ENCODE results near the gene IFNA10.
"Not testable (repeated sequence)": the region's sequence is repeated elsewhere in the genome, so short reads cannot be mapped to it uniquely, and the experiment has no call there.

IFNA10 gene

DNA sequence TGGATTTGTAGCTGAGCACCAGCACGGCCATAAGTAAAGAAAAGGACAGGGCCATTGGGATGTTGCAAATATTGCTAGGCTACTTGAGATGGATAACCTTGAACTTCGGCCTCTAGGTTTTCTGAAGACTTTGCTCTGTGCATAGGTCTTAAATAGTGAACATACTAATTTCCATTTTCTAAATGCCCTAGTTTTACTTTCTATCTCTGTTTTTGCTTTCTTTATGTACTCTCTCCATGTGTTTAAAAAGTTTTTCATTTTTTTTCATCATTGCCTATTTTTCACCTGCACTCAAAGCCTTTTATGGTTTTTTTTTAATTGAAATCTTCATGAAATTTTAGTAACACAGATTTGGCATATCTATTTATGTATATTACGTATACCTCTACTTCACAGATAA lies at the start of gene IFNA10:
Gene IFNA10, minus strand, starts transcription at position 101 of the 400 bp plus-strand sequence. Its CDS starts 46 bp downstream, at position 55.
- H3K27ac Mint-ChIP-seq; H3K4me3 Mint-ChIP-seq; H3K4me1 Mint-ChIP-seq (ENCODE audit: low read depth); H3K36me3 Mint-ChIP-seq (ENCODE audit: low read depth); H3K9me3 Mint-ChIP-seq: not testable (repeated sequence)
- H3K27me3 Mint-ChIP-seq, result peaks cover 17% of the 10 kb centered on the region

DNA sequence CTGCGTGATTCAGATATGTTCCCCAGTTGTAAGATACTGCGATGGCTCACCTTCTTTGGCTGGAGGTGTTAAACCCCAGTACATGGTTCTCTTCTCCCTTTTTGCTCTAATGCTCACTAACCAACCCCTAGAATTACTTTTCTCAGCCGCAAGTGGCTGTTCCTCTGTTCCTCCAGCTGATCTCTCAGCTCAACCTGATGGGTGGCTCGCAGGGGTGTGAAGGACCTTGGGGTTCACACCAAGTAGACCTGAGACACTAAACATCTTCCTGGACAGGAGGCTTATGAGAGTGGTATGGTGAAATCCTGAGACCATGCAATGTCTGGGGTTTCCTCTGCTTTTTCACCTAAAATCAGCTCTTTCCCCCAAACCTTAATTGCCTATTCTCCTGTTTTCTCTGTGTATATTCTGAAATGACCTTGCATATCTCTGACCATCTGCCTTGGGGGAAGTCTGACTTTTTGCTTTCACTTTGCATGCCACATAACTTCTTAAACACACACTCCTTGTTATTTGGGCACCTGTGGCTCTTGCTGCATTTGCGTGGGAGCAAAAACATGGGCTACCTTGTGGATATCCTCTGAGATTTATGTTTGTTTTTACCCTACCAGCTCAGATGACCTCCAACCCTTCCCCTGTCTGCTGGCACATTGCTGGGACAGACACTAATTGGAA lies 48.7 kb upstream of the IFNA10 start:
- no peak overlapping the region for H3K27ac Mint-ChIP-seq

DNA sequence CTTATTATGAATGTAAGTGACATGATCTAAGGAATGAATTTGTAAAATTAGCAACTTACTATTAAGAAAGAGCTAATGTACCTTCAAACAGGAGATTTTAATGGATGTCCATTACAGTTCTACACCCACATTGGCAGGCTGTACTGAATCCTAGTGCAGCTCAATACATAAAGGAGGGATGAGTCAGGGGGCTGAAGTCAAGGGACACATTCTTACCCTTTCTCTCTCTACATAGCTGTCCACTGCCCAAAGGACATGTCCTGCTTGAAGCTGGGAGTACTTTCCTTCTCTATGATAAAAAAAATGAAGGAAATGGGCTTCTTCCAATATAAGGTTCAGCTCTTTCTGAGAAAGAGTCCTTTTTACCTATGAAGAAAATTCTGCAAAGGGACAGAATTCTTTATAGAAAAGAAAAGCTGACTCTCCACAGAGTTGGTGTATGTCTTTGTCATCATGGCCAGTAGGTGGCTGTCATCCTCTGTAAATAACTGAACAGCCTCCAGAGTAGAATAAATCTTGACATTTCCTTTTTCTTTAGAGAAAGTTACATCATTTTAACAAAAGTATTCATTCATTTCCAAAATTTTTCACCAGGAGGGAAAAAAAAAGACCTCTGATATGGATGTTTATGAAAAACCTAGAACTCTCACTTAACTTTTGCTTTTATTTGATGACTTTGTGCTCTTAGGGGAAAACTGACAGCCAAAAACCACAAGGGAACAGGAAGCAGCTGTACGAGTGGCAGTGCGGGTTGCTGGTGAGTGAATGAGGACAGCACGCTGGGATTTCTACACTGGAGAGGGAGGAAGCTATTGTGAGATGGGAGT lies 46.0 kb upstream of the IFNA10 start:
- no peak overlapping the region for H3K4me3 Mint-ChIP-seq
- H3K27ac Mint-ChIP-seq, result no peak overlapping the region
- peaks cover 16% of the 10 kb centered on the region for H3K27me3 Mint-ChIP-seq
- no peaks in the 10 kb centered on the region for H3K36me3 Mint-ChIP-seq (ENCODE audit: low read depth)
- H3K4me1 Mint-ChIP-seq (ENCODE audit: low read depth), result peaks cover 5% of the 10 kb centered on the region
- H3K9me3 Mint-ChIP-seq, result no peaks in the 10 kb centered on the region

More for the DNA sequence above, 48.7 kb upstream of the IFNA10 start:
- no peaks in the 10 kb centered on the region for H3K36me3 Mint-ChIP-seq (ENCODE audit: low read depth)
- no peaks in the 10 kb centered on the region for H3K9me3 Mint-ChIP-seq
- H3K4me3 Mint-ChIP-seq, result no peak overlapping the region
- peaks cover 5% of the 10 kb centered on the region for H3K4me1 Mint-ChIP-seq (ENCODE audit: low read depth)
- H3K27me3 Mint-ChIP-seq, result peaks cover 4% of the 10 kb centered on the region

DNA sequence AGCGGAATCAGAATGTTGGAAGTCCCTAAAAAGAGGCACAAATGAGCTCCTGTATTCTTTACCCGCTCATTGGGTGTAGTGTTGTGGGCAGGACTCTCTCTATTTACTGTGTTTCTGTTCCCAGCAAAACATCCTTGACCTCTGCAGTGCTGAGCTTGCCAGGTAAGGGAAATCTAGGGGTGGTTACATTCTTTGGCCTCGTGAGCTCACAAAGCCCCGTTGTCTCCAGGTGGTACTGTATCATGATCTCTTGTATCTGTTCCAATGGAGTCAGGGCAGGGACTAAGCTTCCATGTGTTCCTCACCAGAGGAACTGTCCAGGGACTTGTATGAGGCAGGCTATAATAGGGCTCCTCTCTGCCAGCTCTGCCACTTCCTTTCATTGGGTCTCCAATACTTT lies 44.7 kb upstream of the IFNA10 start:
- Mint-ChIP-seq H3K27ac (no peak overlapping the region), H3K4me1 (ENCODE audit: low read depth) (peaks cover 5% of the 10 kb centered on the region), H3K27me3 (peaks cover 16% of the 10 kb centered on the region), H3K36me3 (ENCODE audit: low read depth) (no peaks in the 10 kb centered on the region), H3K9me3 (no peaks in the 10 kb centered on the region), H3K4me3 (no peak overlapping the region)

DNA sequence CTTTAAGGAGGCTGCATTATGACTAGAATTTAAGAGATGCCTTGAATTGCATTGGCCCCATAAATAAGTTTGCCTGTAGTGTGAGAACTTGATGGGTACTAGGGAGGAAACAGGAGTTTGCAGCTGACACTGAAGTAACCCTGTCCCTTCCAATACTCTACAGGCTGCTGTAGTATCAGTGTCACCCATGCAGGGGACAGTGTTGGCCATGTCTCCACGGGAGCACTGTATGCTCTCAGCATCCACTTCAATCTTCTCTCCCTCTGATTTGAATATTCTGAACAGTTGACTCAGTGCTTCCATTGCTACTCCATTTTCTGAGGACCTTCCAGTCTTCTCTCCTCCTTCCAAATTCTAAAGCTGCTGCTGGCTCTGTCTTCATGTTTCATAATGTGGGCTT lies 44.2 kb upstream of the IFNA10 start:
- Mint-ChIP-seq H3K27ac (no peak overlapping the region), H3K36me3 (ENCODE audit: low read depth) (no peaks in the 10 kb centered on the region)

DNA sequence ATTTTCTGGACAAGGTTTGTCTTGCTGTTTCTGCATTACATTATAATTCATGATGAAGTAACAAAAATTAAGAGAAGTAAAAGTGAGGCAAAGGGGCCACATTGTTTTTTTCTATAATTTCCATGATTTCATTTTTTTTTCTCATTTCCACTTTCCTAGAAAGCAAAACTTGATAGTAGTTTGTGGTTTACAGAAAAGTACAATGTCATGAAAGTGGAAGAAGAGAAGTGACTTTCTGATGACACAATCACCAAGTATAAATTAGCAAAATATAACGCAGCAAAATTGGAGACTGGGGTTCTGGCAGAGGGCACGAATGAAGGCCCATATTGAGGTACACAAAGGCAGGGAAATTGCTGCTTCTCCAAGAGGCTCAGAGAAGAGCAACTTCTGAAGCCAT lies 37.9 kb upstream of the IFNA10 start:
- Mint-ChIP-seq H3K27me3 (peaks cover 20% of the 10 kb centered on the region), H3K4me1 (ENCODE audit: low read depth) (no peaks in the 10 kb centered on the region), H3K9me3 (no peaks in the 10 kb centered on the region), H3K4me3 (no peak overlapping the region), H3K36me3 (ENCODE audit: low read depth) (no peaks in the 10 kb centered on the region), H3K27ac (no peak overlapping the region)

More for the DNA sequence above, 44.2 kb upstream of the IFNA10 start:
- no peaks in the 10 kb centered on the region for H3K9me3 Mint-ChIP-seq
- H3K27me3 Mint-ChIP-seq, result peaks cover 16% of the 10 kb centered on the region
- peaks cover 5% of the 10 kb centered on the region for H3K4me1 Mint-ChIP-seq (ENCODE audit: low read depth)
- H3K4me3 Mint-ChIP-seq, result no peak overlapping the region

DNA sequence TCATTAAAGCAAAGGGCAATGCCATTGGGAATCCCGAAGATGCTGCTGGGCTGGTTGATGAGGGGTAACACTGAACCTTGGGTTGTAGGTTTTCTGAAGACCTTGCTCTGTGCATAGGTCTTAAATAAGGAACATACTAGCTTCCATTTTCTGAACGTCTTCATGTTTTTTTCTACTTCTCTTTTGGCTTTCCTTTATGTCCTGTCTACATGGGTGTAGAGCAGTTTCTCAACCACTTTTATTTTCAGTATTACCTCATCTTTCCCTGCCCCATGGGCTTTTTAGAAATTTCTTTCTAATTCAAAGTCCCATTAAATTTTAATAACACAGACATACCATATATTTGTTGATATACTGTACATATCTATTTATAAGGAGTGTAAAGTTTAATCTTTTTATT lies 33.0 kb upstream of the IFNA10 start, which contains the start of gene IFNA14:
Gene IFNA14, minus strand, starts transcription at position 95 of the 400 bp plus-strand sequence. Its CDS starts 70 bp downstream, at position 25.
- H3K9me3 Mint-ChIP-seq, result no peaks in the 10 kb centered on the region
- H3K36me3 Mint-ChIP-seq (ENCODE audit: low read depth), result no peaks in the 10 kb centered on the region
- no peak within 1 kb of the TSS for H3K27ac Mint-ChIP-seq
- peaks cover 14% of the 10 kb centered on the region for H3K27me3 Mint-ChIP-seq
- peaks cover 11% of the 10 kb centered on the region for H3K4me1 Mint-ChIP-seq (ENCODE audit: low read depth)
- H3K4me3 Mint-ChIP-seq, result no peak within 1 kb of the TSS

DNA sequence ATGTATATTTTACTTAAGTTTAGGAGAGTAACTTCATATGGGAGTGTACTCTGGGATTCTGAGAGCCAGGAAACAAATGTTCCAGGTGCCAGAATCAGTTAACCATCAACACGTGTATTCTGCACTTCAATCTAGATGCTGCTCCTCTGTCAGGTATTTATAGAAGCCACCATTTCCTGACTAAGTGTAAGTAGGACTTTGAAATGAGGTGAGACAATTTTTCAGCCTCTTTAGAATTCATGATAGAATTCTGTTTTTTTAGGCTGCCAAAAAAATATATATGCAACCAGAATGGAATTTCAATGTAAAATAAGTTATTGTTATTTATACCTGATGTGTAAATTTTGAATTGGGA lies 29.4 kb upstream of the IFNA10 start:
- not testable (repeated sequence) for H3K4me3 Mint-ChIP-seq; H3K9me3 Mint-ChIP-seq; H3K36me3 Mint-ChIP-seq (ENCODE audit: low read depth); H3K27me3 Mint-ChIP-seq; H3K27ac Mint-ChIP-seq
- peaks cover 11% of the 10 kb centered on the region for H3K4me1 Mint-ChIP-seq (ENCODE audit: low read depth)

DNA sequence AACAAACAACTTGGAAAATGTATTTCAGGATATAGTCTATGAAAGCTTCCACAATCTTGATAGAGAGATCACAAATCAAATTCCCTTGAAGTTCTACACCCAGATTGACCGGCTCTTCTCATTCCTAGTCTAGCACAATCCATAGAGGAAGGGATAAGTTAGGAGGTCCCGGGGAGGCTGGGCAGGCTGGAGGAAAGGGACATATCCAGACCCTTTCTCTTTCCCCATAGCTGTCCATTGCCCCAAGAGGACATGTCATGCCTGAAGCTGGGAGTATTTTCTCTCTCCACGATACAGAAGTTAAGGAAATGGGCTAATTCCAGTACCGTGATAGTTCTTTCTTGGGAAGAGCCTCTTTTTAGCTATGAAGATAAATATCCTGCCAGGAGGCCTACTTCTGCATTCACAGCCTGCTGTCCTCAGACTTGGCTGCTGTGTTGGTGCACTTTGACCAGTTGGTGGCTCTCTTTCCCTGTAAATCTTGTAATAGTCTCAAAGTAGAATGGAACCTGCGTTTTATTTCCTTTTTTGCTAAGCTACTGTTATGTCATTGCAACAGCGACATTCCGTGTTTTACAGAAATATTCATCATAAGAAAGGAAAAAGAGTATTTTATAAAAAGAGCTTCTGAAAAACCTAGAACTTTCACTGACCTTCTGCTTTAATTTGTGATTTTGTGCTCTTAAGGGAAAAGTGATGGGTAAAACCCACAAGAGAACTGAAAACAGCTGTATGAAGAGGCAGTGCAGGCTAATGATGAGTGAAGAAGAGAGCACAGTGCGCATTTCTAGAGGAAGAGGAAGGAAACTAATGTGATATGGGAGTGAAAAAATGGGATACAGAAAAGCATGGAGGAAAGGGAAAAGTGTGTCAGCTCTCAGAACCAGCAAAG lies 28.8 kb upstream of the IFNA10 start:
- H3K27ac Mint-ChIP-seq, result not testable (repeated sequence)
- peak overlapping the region; percentile 0 for H3K4me3 Mint-ChIP-seq

DNA sequence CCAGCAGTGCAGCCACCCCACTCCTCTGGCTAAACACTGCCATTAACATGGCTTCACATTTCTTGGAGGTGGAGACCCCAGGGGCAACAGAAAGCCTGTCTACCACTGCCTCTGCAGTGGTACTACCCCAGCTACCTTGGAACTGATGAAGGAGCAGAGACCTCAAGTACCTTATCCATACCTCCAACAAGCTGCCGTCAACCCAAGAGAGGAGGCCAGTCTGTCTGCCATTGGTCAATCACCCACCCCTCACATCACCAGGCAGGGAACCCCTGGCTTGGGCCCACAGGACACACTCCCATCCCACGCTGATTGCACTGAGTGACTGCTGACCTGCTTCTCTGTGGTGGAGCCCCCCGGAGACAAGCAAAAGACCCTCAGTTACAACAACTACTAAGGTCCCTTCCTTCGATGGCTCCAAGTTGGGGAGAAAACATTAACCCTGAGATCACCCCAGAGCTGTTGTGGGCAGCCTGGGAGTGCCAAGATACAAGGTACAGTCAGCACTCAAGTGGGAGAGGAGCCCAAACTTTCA lies 27.3 kb upstream of the IFNA10 start:
- Mint-ChIP-seq H3K27ac (no peak overlapping the region), H3K36me3 (ENCODE audit: low read depth) (no peaks in the 10 kb centered on the region), H3K4me3 (no peak overlapping the region), H3K9me3 (no peaks in the 10 kb centered on the region), H3K27me3 (peaks cover 2% of the 10 kb centered on the region), H3K4me1 (ENCODE audit: low read depth) (peaks cover 11% of the 10 kb centered on the region)

More for the DNA sequence above, 28.8 kb upstream of the IFNA10 start:
- H3K36me3 Mint-ChIP-seq (ENCODE audit: low read depth); H3K27me3 Mint-ChIP-seq; H3K9me3 Mint-ChIP-seq: not testable (repeated sequence)
- peaks cover 11% of the 10 kb centered on the region for H3K4me1 Mint-ChIP-seq (ENCODE audit: low read depth)

DNA sequence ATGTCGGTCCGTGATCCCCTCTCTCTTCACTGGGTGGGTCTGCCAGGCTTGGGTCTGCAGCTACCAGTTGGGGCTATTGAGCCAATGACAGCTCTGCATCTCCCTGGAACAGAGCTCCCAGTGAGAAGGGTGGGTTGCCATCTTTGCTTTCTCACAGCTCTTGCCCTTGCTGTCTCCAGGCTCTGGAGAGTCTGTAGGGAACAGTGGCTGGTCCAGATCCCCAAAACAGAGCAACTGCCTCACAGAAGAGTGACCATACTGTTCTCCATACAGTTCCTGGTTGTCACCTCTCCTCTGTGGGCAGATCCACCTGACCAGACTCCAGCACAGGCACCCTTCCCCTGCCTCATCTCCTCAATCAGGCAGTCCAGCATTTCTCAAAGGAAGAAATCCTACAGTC lies 26.3 kb upstream of the IFNA10 start:
- Mint-ChIP-seq H3K27ac (no peak overlapping the region), H3K27me3 (peaks cover 2% of the 10 kb centered on the region), H3K4me3 (no peak overlapping the region), H3K9me3 (no peaks in the 10 kb centered on the region), H3K4me1 (ENCODE audit: low read depth) (peaks cover 11% of the 10 kb centered on the region), H3K36me3 (ENCODE audit: low read depth) (no peaks in the 10 kb centered on the region)

DNA sequence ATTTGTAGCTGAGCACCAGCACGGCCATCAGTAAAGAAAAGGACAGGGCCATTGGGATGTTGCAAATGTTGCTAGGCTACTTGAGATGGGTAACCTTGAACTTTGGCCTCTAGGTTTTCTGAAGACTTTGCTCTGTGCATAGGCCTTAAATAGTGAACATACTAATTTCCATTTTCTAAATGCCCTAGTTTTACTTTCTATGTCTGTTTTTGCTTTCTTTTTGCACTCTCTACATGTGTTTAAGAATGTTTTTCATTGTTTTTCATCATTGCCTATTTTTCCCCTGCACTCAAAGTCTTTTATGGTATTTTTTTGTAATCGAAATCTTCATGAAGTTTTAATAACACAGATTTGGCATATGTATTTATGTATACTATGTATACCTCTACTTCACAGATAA lies 21.2 kb upstream of the IFNA10 start, which contains the start of gene IFNA17:
Gene IFNA17, minus strand, starts transcription at position 101 of the 400 bp plus-strand sequence. Its CDS starts 49 bp downstream, at position 52.
- H3K4me3 Mint-ChIP-seq, result no peak within 1 kb of the TSS
- H3K27ac Mint-ChIP-seq, result no peak within 1 kb of the TSS
- peaks cover 7% of the 10 kb centered on the region for H3K27me3 Mint-ChIP-seq
- no peaks in the 10 kb centered on the region for H3K9me3 Mint-ChIP-seq
- H3K36me3 Mint-ChIP-seq (ENCODE audit: low read depth), result no peaks in the 10 kb centered on the region
- H3K4me1 Mint-ChIP-seq (ENCODE audit: low read depth), result no peaks in the 10 kb centered on the region

DNA sequence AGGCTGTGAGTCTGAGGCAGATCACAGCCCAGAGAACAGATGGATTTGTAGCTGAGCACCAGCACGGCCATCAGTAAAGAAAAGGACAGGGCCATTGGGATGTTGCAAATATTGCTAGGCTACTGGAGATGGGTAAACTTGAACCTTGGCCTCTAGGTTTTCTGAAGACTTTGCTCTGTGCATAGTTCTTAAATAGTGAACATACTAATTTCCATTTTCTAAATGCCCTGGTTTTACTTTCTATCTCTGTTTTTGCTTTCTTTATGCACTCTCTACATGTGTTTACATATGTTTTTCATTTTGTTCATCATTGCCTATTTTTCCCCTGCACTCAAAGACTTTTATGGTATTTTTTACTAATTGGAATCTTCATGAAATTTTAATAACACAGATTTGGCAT lies 10.3 kb upstream of the IFNA10 start, which contains the start of gene IFNA16:
Gene IFNA16, minus strand, starts transcription at position 101 of the 400 bp plus-strand sequence. Its CDS starts 6 bp downstream, at position 95.
- H3K9me3 Mint-ChIP-seq; H3K36me3 Mint-ChIP-seq (ENCODE audit: low read depth); H3K27ac Mint-ChIP-seq; H3K4me3 Mint-ChIP-seq; H3K4me1 Mint-ChIP-seq (ENCODE audit: low read depth): not testable (repeated sequence)
- H3K27me3 Mint-ChIP-seq, result peaks cover 35% of the 10 kb centered on the region
